HG02642 (cell line): Measurements from ENCODE around the gene NBDY.
"Not testable (repeated sequence)": the region's sequence is repeated elsewhere in the genome, so short reads cannot be mapped to it uniquely, and the experiment has no call there.

ENCODE experiments used
- ATAC-seq: cut with Tn5 transposase; IDR thresholded peaks from one replicate; pipeline ENCODE4 v1.9.1; 2021; ENCODE audit warnings: mild to moderate bottlenecking; ENCODE audit not compliant: unreplicated experiment, poor library complexity

NBDY gene

GRCh38 chrX:56798866-56799758 is 70.1 kb downstream of the NBDY start:
- ATAC-seq = no peak

- no peak for ATAC-seq
Measured at GRCh38 chrX:56800307-56800706, 71.3 kb downstream of the NBDY start.

GRCh38 chrX:56800801-56801200 is 71.8 kb downstream of the NBDY start:
- peak; percentile 85 for ATAC-seq

- ATAC-seq = no peak
Measured at GRCh38 chrX:56802428-56802827, 73.4 kb downstream of the NBDY start.

- no peak for ATAC-seq
Measured at GRCh38 chrX:56802921-56803849, 74.1 kb downstream of the NBDY start.

- no peak for ATAC-seq
Measured at GRCh38 chrX:56803850-56804681, 75.0 kb downstream of the NBDY start.

GRCh38 chrX:56804867-56805266 is 75.8 kb downstream of the NBDY start:
- ATAC-seq = no peak

GRCh38 chrX:56805399-56805798 is 76.4 kb downstream of the NBDY start:
- no peak for ATAC-seq

GRCh38 chrX:56806176-56806575 is 77.1 kb downstream of the NBDY start:
- ATAC-seq = not testable (repeated sequence)

GRCh38 chrX:56811599-56811998 is 82.6 kb downstream of the NBDY start:
- no peak for ATAC-seq

GRCh38 chrX:56812515-56813105 is 83.6 kb downstream of the NBDY start:
- ATAC-seq = peak; percentile 93

- ATAC-seq = peak; percentile 55
Measured at GRCh38 chrX:56813318-56813837, 84.3 kb downstream of the NBDY start.

- no peak for ATAC-seq
Measured at GRCh38 chrX:56817179-56817578, 88.1 kb downstream of the NBDY start.

GRCh38 chrX:56826020-56826419 is 97.0 kb downstream of the NBDY start:
- ATAC-seq = no peak

GRCh38 chrX:56833626-56834025 is 104.6 kb downstream of the NBDY start:
- ATAC-seq = no peak

GRCh38 chrX:56853436-56853835 is 124.4 kb downstream of the NBDY start:
- ATAC-seq = no peak

- no peak for ATAC-seq
Measured at GRCh38 chrX:56857042-56857441, 128.0 kb downstream of the NBDY start.

- no peak for ATAC-seq
Measured at GRCh38 chrX:56860888-56861287, 131.8 kb downstream of the NBDY start.
